ENCODE data around the gene LAMA3. TPM values are rescaled to one million over a fixed set of nuclear protein-coding genes. Genes with fewer than 3 reads are reported as not detected.

The LAMA3 gene
- total RNA-seq, 1 donor from 2014 or later: 1.4 TPM

- no peak for DNase-seq
Observed at GRCh38 chr18:23879544-23879943, 190.3 kb downstream of the LAMA3 start.

GRCh38 chr18:23879966-23880565 lies 190.8 kb downstream of the LAMA3 start:
- no peak for DNase-seq

GRCh38 chr18:23880931-23881617 lies 191.8 kb downstream of the LAMA3 start:
- DNase-seq: no peak

GRCh38 chr18:23881778-23882177 lies 192.5 kb downstream of the LAMA3 start:
- no peak for DNase-seq

- no peak for DNase-seq
Observed at GRCh38 chr18:23882616-23883276, 193.5 kb downstream of the LAMA3 start.

GRCh38 chr18:23883277-23883790 lies 194.1 kb downstream of the LAMA3 start:
- DNase-seq: no peak

- no peak for DNase-seq
Observed at GRCh38 chr18:23884681-23885375, 195.6 kb downstream of the LAMA3 start.

- no peak for DNase-seq
Observed at GRCh38 chr18:23885750-23886149, 196.5 kb downstream of the LAMA3 start.

GRCh38 chr18:23887035-23887434 lies 197.8 kb downstream of the LAMA3 start:
- DNase-seq: no peak

- DNase-seq: no peak
Observed at GRCh38 chr18:23887493-23887892, 198.2 kb downstream of the LAMA3 start.

GRCh38 chr18:23888881-23889280 lies 199.6 kb downstream of the LAMA3 start:
- no peak for DNase-seq

GRCh38 chr18:23889907-23890306 lies 200.7 kb downstream of the LAMA3 start:
- DNase-seq: no peak

- no peak for DNase-seq
Observed at GRCh38 chr18:23890589-23890988, 201.3 kb downstream of the LAMA3 start.

- DNase-seq: no peak
Observed at GRCh38 chr18:23893653-23894052, 204.4 kb downstream of the LAMA3 start.

- no peak for DNase-seq
Observed at GRCh38 chr18:23894661-23895175, 205.5 kb downstream of the LAMA3 start.

- no peak for DNase-seq
Observed at GRCh38 chr18:23897291-23897690, 208.0 kb downstream of the LAMA3 start.

- DNase-seq: no peak
Observed at GRCh38 chr18:23897733-23898132, 208.5 kb downstream of the LAMA3 start.

GRCh38 chr18:23900994-23901393 lies 211.7 kb downstream of the LAMA3 start:
- no peak for DNase-seq

- DNase-seq: no peak
Observed at GRCh38 chr18:23902396-23902795, 213.1 kb downstream of the LAMA3 start.

- no peak for DNase-seq
Observed at GRCh38 chr18:23903971-23904370, 214.7 kb downstream of the LAMA3 start.

- DNase-seq: no peak
Observed at GRCh38 chr18:23906658-23907057, 217.4 kb downstream of the LAMA3 start.

- DNase-seq: no peak
Observed at GRCh38 chr18:23908827-23909226, 219.6 kb downstream of the LAMA3 start.

GRCh38 chr18:23910032-23910431 lies 220.8 kb downstream of the LAMA3 start:
- DNase-seq: no peak
